HG03108 (cell line): ENCODE measurements around the gene SNRPA.
"Not testable (repeated sequence)": the region's sequence is repeated elsewhere in the genome, so short reads cannot be mapped to it uniquely, and the experiment has no call there.

Experiments
- ATAC-seq: cut with Tn5 transposase; IDR thresholded peaks from one replicate; pipeline ENCODE4 v1.9.1; 2021; ENCODE audit warnings: moderate library complexity; ENCODE audit not compliant: unreplicated experiment

Gene SNRPA

GRCh38 chr19:40721140-40721486 lies 29.9 kb upstream of the SNRPA start:
- ATAC-seq, result no peak

GRCh38 chr19:40721936-40722661 lies 28.9 kb upstream of the SNRPA start:
- no peak for ATAC-seq

GRCh38 chr19:40723661-40724254 lies 27.2 kb upstream of the SNRPA start:
- no peak for ATAC-seq

- ATAC-seq, result no peak
Observed at GRCh38 chr19:40724315-40724714, 26.7 kb upstream of the SNRPA start.

- ATAC-seq, result no peak
Observed at GRCh38 chr19:40724855-40725254, 26.1 kb upstream of the SNRPA start.

GRCh38 chr19:40726279-40726678 lies 24.7 kb upstream of the SNRPA start:
- ATAC-seq, result no peak

- ATAC-seq, result not testable (repeated sequence)
Observed at GRCh38 chr19:40730065-40730464, 20.9 kb upstream of the SNRPA start.

GRCh38 chr19:40732304-40732703 lies 18.7 kb upstream of the SNRPA start:
- ATAC-seq, result not testable (repeated sequence)

- no peak for ATAC-seq
Observed at GRCh38 chr19:40733149-40733548, 17.9 kb upstream of the SNRPA start.

GRCh38 chr19:40735013-40735771 lies 15.8 kb upstream of the SNRPA start:
- no peak for ATAC-seq

GRCh38 chr19:40736661-40737060 lies 14.3 kb upstream of the SNRPA start:
- ATAC-seq, result no peak

- no peak for ATAC-seq
Observed at GRCh38 chr19:40737102-40737644, 13.8 kb upstream of the SNRPA start.

- no peak for ATAC-seq
Observed at GRCh38 chr19:40739030-40739839, 11.8 kb upstream of the SNRPA start.

- no peak for ATAC-seq
Observed at GRCh38 chr19:40739871-40740703, 10.9 kb upstream of the SNRPA start.

- ATAC-seq, result no peak
Observed at GRCh38 chr19:40740747-40741146, 10.3 kb upstream of the SNRPA start.

GRCh38 chr19:40741527-40742390 lies 9.2 kb upstream of the SNRPA start:
- no peak for ATAC-seq

- no peak for ATAC-seq
Observed at GRCh38 chr19:40742477-40742876, 8.5 kb upstream of the SNRPA start.

- ATAC-seq, result no peak
Observed at GRCh38 chr19:40742886-40743285, 8.1 kb upstream of the SNRPA start.

- no peak for ATAC-seq
Observed at GRCh38 chr19:40743926-40744325, 7.1 kb upstream of the SNRPA start.
